ENCODE data around the gene GPBP1. TPM values are rescaled to one million over a fixed set of nuclear protein-coding genes. Genes with fewer than 3 reads are reported as not detected.
A peak's percentile ranks its signal among the peaks of the same experiment; 100 is the strongest.

The GPBP1 gene
- total RNA-seq, 1 donor from 2014 or later: 142 TPM

DNA sequence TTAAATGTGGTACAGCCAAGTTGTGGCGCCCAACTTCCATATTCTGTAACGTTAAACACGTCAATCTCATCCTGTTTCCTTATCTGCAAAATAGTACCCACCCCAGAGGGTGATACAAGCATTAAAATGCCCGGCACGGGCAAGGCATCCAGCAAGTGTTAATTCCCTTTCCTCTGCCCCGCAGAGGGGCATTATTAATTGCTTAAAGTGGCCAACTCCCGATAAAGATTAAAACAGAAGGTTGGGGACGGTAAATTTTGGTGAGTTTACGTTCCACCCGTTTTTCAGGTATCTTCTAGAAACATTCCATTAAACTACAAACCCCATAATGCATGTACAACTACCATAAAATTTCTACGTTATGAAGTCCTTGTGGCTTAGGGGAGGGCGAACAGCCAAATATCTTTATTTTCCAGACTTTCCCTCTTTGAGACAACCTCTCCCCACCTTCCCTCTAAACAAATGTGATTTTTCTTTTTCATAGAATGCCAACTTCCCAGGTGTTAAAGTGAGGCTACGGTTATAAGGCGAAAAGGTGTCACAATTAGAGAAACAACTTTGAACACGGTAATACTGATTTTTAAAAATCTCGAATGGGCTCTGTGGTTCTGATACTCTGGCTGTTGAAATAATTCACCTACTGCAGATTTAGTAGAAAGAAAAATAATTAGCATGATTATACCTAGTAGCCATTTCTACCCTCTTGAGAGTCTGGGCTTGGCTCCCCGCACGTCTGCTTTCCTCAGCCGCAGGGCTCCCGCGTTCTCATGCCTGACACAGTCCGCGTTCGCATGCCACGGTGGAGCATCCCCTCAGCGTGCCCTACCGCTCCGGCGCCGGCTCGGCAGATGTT is 1.2 kb upstream of the GPBP1 start:
- ATAC-seq (ENCODE audit: low read depth) (no peak), DNase-seq (no peak)
- Mint-ChIP-seq H3K4me3 (peak overlapping the region; percentile 95), H3K27ac (peak overlapping the region; percentile 97), H3K4me1 (peaks cover 34% of the 10 kb centered on the region), H3K27me3 (no peaks in the 10 kb centered on the region), H3K9me3 (no peaks in the 10 kb centered on the region), H3K36me3 (ENCODE audit: low read depth) (peaks cover 39% of the 10 kb centered on the region)
- intact Hi-C loops (cut with micrococcal nuclease): loop anchor here (1.0 to 10.0 kb wide), 14 partner anchors 34 to 2000 kb away; partner anchors contain the start of genes CDC20B, DHX29, GAPT and MTREX
- ChIA-PET CTCF (interaction anchor here (0.5 kb wide), 1 partner anchor 36 kb away, joined by 5 read pairs; no protein-coding TSS in a partner anchor), POLR2A (interaction anchor here (0.7 to 1.5 kb wide), 26 partner anchors 9 to 1178 kb away, joined by 3 to 43 read pairs (median 4); partner anchors contain the start of genes IL6ST and SETD9)
- no peak for TF ChIP-seq CTCF (IDR thresholded peaks at IDR 0.05)

- peak; percentile 2 for ATAC-seq (ENCODE audit: low read depth)
- intact Hi-C loops (cut with micrococcal nuclease): loop anchor here (1.0 to 10.0 kb wide), 6 partner anchors 14 to 1867 kb away; partner anchors contain the start of genes DHX29, MTREX and PLPP1
- H3K9me3 Mint-ChIP-seq: no peaks in the 10 kb centered on the region
- ChIA-PET CTCF (no interaction called here), POLR2A (interaction anchor here (0.6 to 1.5 kb wide), 21 partner anchors 8 to 1180 kb away, joined by 3 to 43 read pairs (median 5); partner anchors contain the start of genes IL6ST and SETD9)
- TF ChIP-seq CTCF (IDR thresholded peaks at IDR 0.05): no peak
- H3K4me1 Mint-ChIP-seq: peaks cover 48% of the 10 kb centered on the region
- no peaks in the 10 kb centered on the region for H3K27me3 Mint-ChIP-seq
- DNase-seq: peak; percentile 49
- peak overlapping the region; percentile 95 for H3K4me3 Mint-ChIP-seq
- peaks cover 55% of the 10 kb centered on the region for H3K36me3 Mint-ChIP-seq (ENCODE audit: low read depth)
- H3K27ac Mint-ChIP-seq: peak overlapping the region; percentile 97
These were observed 450 bp downstream of the GPBP1 start for GRCh38 chr5:57174128-57174889.

GRCh38 chr5:57174890-57175510 is 1.1 kb downstream of the GPBP1 start:
- Mint-ChIP-seq H3K27ac (peak overlapping the region; percentile 97), H3K27me3 (no peaks in the 10 kb centered on the region), H3K4me3 (peak overlapping the region; percentile 95), H3K4me1 (peaks cover 55% of the 10 kb centered on the region), H3K36me3 (ENCODE audit: low read depth) (peaks cover 62% of the 10 kb centered on the region), H3K9me3 (no peaks in the 10 kb centered on the region)
- CTCF ChIA-PET: interaction anchor here (0.8 to 2.1 kb wide), 3 partner anchors 37 to 123 kb away, joined by 3 to 7 read pairs (median 3); no protein-coding TSS in a partner anchor
- POLR2A ChIA-PET: interaction anchor here (0.6 to 1.5 kb wide), 8 partner anchors 13 to 1180 kb away, joined by 3 to 7 read pairs (median 3); partner anchors contain the start of genes IL6ST and SETD9
- no peak for TF ChIP-seq CTCF (IDR thresholded peaks at IDR 0.05)
- DNase-seq: no peak
- intact Hi-C loops (cut with micrococcal nuclease): loop anchor here (1.0 to 10.0 kb wide), 6 partner anchors 14 to 1868 kb away; partner anchors contain the start of genes DHX29, MTREX and PLPP1
- no peak for ATAC-seq (ENCODE audit: low read depth)

DNA sequence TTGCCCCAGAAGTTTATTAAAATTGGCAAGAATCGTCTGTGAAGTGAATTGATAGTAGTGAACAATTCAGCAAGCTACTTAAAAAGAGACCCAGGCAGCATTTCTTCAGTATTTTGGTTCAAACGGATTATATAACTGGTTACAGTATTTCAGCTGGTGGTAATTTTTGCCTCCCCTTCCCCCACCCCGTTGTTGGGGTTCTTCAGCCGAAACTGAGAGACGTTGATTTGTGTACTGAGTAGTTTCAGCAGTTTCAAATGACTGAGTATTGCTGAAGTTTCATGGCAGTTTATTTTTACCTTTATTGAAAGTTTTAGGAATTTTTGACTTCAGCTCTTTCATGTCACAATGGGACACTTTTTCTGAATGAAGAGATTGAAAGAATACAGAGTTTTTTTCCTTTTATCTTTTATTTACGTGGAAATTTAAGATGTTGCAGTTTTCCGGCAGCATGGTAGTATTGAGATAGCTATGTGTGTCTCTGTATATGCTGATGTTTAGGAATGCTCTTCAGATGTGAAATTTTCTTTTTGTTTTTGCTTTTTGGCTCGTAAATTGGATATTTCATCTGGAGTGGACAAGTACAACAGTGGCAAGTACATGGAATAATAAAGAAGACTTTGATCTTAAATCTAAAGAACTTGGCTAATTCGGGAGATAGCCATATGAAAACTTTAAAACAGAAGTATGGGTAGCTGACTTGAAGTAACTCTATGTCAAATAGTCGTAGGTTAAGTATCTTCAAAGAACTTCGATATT is 1.9 kb downstream of the GPBP1 start:
- H3K27ac Mint-ChIP-seq: peak overlapping the region; percentile 97
- DNase-seq (no peak), ATAC-seq (ENCODE audit: low read depth) (no peak)
- no peaks in the 10 kb centered on the region for H3K9me3 Mint-ChIP-seq
- peaks cover 62% of the 10 kb centered on the region for H3K4me1 Mint-ChIP-seq
- H3K36me3 Mint-ChIP-seq (ENCODE audit: low read depth): peaks cover 68% of the 10 kb centered on the region
- no peaks in the 10 kb centered on the region for H3K27me3 Mint-ChIP-seq
- ChIA-PET CTCF (interaction anchor here (0.7 to 2.1 kb wide), 5 partner anchors 38 to 275 kb away, joined by 3 to 7 read pairs (median 3); no protein-coding TSS in a partner anchor), POLR2A (interaction anchor here (0.6 to 1.5 kb wide), 9 partner anchors 13 to 1181 kb away, joined by 3 to 7 read pairs (median 3); partner anchors contain the start of genes IL6ST and SETD9)
- H3K4me3 Mint-ChIP-seq: peak overlapping the region; percentile 95
- no peak for TF ChIP-seq CTCF (IDR thresholded peaks at IDR 0.05)
- intact Hi-C loops (cut with micrococcal nuclease): loop anchor here (2.0 to 10.0 kb wide), 3 partner anchors 13 to 1641 kb away; partner anchors contain the start of gene PLPP1
